Hepatic stellate cell (primary cell): ENCODE measurements around the gene PLEKHA6.
A peak's percentile ranks its signal among the peaks of the same experiment; 100 is the strongest.
"Not testable (repeated sequence)": the region's sequence is repeated elsewhere in the genome, so short reads cannot be mapped to it uniquely, and the experiment has no call there.

Experiments used
- DNase-seq: peaks from one replicate; pipeline ENCODE4 v3.0.0; 2011; ENCODE audit warnings: low spot score

Gene PLEKHA6

DNA sequence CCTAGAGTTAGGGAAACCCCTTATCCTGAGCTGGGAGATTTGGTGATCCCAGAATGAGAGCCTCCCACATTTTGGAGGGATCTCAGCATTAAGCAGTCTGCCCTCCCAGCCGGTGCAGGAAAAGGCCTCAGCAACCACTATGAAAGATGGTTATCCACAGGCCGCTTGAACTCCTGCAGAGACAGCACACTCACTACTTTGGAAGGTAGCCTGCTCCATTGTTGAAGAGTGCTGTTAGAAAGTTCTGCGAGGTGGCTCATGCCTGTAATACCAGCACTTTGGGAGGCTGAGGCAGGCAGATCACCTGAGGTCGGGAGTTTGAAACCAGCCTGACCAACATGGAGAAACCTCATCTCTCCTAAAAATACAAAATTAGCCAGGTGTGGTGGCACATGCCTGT is 48.8 kb downstream of the PLEKHA6 start:
- not testable (repeated sequence) for DNase-seq

GRCh38 chr1:204308023-204308628 is 51.6 kb downstream of the PLEKHA6 start:
- DNase-seq = no peak

- DNase-seq = no peak
These were observed 52.3 kb downstream of the PLEKHA6 start for GRCh38 chr1:204307334-204307883.

- no peak for DNase-seq
These were observed 53.7 kb downstream of the PLEKHA6 start for GRCh38 chr1:204306076-204306475.

DNA sequence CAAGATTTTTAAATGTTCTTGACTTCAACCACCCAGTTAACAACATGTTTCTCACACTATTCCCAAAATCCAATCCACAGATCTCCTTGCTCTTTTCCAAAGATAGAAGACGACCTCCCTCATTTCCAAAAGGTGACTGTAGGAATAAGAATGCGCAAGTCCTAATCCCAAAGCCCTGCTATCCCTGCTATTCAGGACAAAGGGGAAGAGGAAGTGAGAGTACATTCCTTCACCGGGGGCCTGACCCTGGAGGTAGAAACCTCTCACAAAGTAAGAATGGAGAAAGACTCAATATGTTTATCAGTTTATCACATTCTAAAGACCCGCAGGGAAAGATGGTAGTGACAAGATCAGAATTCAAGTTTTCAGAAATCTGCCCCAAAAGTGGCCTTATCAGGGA is 55.7 kb downstream of the PLEKHA6 start:
- DNase-seq = no peak

GRCh38 chr1:204302769-204303168 is 57.0 kb downstream of the PLEKHA6 start:
- DNase-seq = no peak

- DNase-seq = no peak
These were observed 58.4 kb downstream of the PLEKHA6 start for GRCh38 chr1:204301171-204301957.

DNA sequence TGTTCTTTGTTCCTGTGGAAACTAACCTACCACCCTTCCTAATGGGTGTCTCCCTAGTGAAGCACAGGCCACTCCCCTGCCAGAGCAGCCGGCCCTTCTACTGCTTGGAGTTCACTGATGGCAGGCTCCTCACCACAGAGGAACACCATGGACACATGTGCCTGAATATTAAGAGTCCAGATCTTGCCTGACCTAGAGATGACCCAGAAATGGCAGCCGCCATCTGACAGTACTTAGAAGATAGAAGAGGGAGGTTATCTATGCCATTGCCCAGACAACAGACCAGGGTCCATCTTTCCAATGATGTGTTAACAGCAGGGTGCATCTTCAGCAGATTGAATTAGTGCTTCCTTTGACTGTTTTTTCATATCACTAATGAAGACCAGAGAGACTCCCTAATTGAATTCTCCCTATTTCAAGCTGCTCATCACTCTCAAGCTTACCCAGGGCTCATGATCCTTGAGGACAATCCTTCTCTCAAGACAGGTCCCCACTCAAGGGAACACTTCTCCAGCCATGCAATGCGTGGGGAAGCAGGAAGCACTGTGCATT is 59.8 kb downstream of the PLEKHA6 start:
- DNase-seq = no peak

DNA sequence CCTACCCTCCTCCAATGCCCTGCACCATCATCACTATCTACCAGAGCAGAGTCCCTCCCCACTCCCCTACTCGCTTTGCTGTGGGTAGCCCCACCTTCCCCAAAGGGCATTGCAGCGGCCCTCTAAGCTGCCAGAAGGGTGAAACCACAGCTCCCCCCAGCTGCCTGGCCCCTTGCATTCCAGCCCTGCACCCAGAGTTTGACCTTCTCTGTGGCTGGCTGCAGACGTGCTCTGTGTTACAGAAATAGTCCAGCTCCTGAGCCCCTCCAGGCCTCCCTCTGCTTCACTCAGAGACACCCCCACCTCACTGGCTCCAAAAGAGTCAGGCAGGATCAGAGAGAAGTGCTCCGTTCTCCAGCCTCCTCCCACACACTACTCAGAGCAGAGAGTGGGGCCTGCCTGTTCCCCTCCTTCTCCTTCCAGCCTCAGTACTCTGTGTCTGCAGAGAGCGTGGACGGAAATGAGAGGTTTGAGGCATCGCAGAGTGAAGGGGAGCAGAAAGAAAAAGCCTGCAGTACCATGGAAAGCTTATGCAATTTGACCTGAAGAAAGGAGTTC is 63.2 kb downstream of the PLEKHA6 start:
- peak; percentile 76 for DNase-seq

- no peak for DNase-seq
These were observed 64.1 kb downstream of the PLEKHA6 start for GRCh38 chr1:204295671-204296070.

- peak; percentile 80 for DNase-seq
These were observed 65.4 kb downstream of the PLEKHA6 start for GRCh38 chr1:204294357-204294756.

DNA sequence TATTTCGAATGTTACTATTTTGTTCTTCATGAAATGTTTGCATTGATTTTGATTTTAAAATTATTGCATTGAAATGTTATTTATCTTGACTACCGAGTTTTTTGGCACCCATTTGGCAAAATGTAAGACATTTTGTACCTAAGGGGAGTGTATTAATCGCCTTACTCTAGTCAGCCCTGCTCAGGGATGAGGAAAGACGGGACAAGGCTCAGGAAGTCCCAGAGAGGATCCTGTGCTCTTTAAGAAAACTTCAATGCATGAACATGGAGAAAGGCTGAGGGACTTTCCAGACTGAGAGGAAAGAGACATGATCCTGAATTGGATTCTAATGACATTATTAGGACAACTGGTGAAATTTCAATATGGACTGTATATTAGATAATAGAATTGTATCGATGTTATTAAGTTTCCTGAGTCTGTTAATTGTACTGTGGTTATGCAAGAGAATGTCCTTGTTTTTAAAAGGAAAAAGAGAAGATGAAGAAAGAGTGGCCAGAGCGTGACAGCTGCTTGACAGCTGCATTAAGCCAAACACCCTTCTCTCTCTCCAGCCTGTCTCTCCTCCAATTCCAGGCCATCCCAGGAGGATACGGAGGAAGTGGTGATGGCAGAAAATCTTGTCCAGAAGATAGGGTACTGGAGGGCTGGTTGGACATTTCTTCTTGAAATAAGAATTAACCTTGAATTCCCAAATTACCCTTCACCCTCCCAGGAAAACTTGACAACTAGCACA is 66.0 kb downstream of the PLEKHA6 start:
- no peak for DNase-seq

DNA sequence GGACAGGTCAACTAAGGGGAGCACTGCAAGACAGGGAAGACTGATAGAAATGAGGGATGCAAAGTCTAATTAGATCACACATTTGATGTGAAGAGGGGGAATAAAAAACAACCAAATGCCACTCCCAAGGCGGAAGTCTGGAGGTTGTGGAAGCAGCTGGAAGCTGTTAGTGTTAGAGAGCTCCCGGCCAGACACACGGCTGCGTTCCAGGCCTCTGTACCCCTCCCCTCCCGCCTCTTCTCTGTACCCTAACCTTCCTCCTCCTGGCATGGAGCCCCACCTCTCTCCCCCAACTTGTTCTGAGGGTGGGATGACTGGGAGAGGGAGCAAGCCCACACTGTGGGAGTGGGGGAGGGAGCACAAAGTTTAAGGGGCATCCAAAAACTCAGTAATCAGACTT is 67.0 kb downstream of the PLEKHA6 start:
- no peak for DNase-seq

DNA sequence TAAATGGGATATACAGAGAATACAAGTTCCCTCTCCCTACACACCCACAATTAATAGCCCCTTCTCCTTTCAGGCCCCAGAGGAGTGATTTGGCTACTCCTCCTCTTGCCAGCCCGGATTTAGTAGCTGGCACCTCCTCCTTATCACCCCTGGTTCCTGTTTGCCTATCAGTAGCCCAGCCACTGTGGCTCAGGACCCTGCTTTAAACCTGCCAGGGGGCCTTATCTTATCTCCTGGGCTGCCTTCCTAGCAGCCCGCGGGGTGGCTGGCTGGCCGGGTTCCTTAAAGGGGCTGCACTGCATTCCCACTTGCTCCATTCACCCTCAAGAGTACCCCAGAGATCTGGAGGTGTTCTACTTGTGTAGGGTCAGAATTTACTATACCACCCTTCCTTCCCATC is 70.4 kb downstream of the PLEKHA6 start:
- DNase-seq = no peak

DNA sequence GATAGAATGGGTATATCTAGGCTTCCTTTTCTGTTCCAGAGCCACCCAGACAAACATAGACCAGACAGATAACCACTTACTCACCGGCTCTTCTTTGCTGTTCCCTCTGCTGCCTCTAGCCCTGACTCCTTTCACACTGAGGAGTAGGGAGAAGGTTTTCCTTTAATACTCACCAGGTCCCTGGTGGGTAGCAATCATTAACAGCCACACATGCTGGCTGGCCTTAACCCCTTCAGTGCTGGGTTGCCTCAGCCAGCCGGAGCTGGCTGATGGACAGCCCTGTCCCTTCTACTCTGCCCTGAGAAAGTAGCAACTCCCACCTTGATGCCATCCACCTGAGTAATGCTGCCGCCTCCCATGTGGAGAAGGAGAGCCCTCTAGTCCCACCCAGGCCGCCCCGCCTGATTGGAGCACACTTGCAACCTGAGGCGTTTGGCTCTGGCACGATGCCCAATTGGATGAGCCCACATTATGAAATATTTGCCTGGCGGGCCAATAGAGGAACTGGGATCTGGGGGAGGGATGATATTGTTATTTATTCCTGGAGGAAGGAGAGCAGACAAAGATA is 71.6 kb downstream of the PLEKHA6 start:
- no peak for DNase-seq

DNA sequence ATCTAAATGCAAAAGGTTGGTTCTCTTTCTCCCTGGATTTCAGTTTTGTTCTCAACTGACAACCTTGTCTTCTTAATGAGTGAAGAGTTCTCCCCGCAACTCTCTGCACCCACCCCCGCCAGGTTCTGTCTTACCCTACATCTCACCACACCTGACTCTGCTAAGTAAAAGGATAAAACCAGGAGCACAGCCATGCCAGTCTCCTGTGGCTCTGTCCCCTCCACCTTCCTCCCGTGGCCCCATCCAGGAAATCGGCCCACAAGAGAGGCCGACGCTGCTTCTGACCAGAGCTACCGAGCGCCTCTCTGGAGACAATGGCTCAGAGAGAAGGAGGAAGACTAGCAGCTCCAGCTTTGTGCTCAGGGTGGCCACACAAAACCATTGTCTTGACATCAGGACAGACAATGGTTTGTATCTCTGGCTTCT is 72.2 kb downstream of the PLEKHA6 start:
- no peak for DNase-seq

- peak; percentile 58 for DNase-seq
These were observed 72.8 kb downstream of the PLEKHA6 start for GRCh38 chr1:204286831-204287421.

DNA sequence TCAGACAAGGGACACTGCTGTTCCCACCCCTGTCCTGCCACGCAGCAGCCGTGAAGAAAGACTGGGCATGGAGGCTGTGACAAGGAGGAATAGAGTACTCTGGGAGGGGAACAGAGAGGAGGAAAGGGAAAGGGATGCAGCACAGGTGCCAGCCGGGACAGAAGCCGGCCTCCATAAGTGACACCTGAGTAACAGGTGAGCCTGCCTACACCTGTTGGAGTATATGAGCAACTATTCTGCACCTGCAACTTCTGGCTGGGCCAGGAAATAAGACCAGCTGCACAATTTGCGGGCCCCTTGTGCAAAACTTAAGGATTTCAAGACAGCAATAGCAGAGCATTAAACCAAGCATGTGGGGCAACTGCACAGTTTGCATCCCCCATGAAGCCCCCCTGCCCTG is 73.4 kb downstream of the PLEKHA6 start:
- DNase-seq = no peak

- DNase-seq = no peak
These were observed 74.1 kb downstream of the PLEKHA6 start for GRCh38 chr1:204285436-204286305.

DNA sequence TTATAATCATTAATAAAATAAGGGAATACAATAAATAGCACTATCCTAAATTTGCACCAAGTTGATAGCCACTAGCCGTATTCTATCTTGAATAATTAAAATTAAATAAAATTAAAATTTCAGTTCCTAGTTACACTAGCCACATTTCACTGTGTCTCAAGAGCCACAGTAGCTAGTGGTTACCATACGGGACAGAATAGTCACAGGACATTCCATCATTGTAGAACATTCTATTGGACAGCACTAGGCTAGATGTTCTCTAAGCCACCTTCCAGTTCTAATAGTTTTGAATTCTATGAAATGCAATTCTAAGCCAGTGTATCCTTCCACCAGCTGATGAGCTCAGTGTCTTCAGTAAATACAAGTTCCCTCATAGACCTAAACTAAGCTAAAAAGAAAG is 74.8 kb downstream of the PLEKHA6 start:
- no peak for DNase-seq
